HUES64 (cell line): ENCODE results near the gene MYBBP1A.
A peak's percentile ranks its signal among the peaks of the same experiment; 100 is the strongest.
"Not testable (repeated sequence)": the region's sequence is repeated elsewhere in the genome, so short reads cannot be mapped to it uniquely, and the experiment has no call there.

ENCODE experiments used
- H3K27ac ChIP-seq: 2 replicates; pipeline ENCODE4 v1.7.0; 2013; ENCODE audit warnings: low read depth, low read length, inconsistent platforms
- H3K27me3 ChIP-seq: 2 replicates; pipeline ENCODE4 v1.6.1; 2013; ENCODE audit warnings: mild to moderate bottlenecking, low read length; ENCODE audit not compliant: insufficient read depth
- H3K36me3 ChIP-seq: 2 replicates; pipeline ENCODE4 v1.6.1; 2013; ENCODE audit warnings: mild to moderate bottlenecking, low read length; ENCODE audit not compliant: insufficient read depth
- H3K4me1 ChIP-seq: 2 replicates; pipeline ENCODE4 v1.6.1; 2013; ENCODE audit warnings: mild to moderate bottlenecking, low read length, moderate library complexity; ENCODE audit not compliant: insufficient read depth
- H3K4me3 ChIP-seq: 2 replicates; pipeline ENCODE4 v1.5.1; 2013; ENCODE audit warnings: mild to moderate bottlenecking, low read length, moderate library complexity
- H3K9ac ChIP-seq: 2 replicates; pipeline ENCODE4 v1.6.1; 2013; ENCODE audit warnings: mild to moderate bottlenecking, low read depth, low read length
- H3K9me3 ChIP-seq: 2 replicates; pipeline ENCODE4 v1.6.1; 2013; ENCODE audit warnings: low read depth, low read length; ENCODE audit not compliant: insufficient read depth
- WGBS: fragments of 150-250, 120-280 bp; methylation state at CpG from one replicate; pipeline ENCODE4 v1.1.7; 2013; ENCODE audit warnings: missing lambda C conversion rate; 5-methylcytosine and 5-hydroxymethylcytosine counted together

The MYBBP1A gene

DNA sequence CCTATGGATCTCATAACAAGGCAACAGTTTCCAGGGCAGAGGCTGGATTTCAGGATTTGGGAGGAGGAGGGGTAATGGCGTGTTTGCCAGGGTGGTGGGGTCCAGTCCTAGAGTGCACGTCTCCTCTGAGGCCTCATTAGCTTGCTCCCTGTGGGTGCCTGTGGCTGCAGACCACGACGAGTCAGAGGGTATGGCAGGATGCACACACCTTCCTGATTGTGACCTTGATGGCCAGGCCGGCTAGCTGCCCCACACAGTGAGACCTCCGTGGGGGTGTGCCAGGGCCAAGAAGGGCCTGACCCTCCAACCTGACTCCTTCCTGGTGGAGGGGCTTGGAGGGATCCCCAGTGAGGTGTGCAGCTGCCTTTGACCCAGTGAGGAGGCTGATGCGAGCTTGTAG is 25.1 kb upstream of the MYBBP1A start:
- WGBS = 85% methylated on average over 7 of the region's 7 CpGs
- H3K9me3 ChIP-seq = no peaks in the 10 kb centered on the region
- no peaks in the 10 kb centered on the region for H3K36me3 ChIP-seq
- no peak overlapping the region for H3K4me3 ChIP-seq
- H3K27ac ChIP-seq = no peak overlapping the region
- H3K27me3 ChIP-seq = peaks cover 31% of the 10 kb centered on the region
- H3K4me1 ChIP-seq = peaks cover 18% of the 10 kb centered on the region
- H3K9ac ChIP-seq = no peak overlapping the region

DNA sequence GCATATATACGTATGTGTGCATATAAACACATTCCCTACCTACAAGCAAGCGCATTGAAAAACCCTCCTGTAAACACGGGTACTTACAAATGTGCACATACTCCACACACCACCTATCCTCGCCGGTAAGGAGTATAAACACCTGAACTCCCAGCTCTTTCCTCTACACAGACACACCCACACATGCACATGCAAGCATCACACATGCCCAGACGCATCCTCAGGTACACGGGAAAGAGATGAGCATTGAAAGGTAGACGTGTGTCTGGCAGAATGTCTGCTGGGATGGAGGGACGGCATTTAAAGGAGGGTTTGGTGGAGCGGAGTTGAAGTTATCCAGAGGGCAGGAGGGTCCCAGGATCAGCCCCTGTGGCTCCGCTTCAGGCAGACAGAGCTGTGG is 24.5 kb upstream of the MYBBP1A start:
- no peaks in the 10 kb centered on the region for H3K9me3 ChIP-seq
- H3K27ac ChIP-seq = no peak overlapping the region
- peaks cover 18% of the 10 kb centered on the region for H3K4me1 ChIP-seq
- no peak overlapping the region for H3K9ac ChIP-seq
- H3K36me3 ChIP-seq = no peaks in the 10 kb centered on the region
- 94% methylated on average over 11 of the region's 11 CpGs for WGBS
- H3K4me3 ChIP-seq = no peak overlapping the region
- peaks cover 25% of the 10 kb centered on the region for H3K27me3 ChIP-seq

DNA sequence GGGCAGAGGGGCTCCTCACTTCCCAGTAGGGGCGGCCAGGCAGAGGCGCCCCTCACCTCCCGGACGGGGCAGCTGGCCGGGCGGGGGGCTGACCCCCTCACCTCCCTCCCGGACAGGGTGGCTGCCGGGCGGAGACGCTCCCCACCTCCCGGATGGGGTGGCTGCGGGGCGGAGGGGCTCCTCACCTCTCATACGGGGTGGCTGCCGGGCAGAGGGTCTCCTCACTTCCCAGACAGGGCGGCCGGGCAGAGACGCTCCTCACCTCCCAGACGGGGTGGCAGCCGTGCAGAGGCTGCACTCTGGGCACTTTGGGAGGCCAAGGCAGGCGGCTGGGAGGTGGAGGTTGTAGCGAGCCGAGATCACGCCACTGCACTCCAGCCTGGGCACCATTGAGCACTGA is 23.2 kb upstream of the MYBBP1A start:
- H3K4me1 ChIP-seq = peaks cover 18% of the 10 kb centered on the region
- WGBS = 94% methylated on average over 19 of the region's 24 CpGs
- not testable (repeated sequence) for H3K9ac ChIP-seq

DNA sequence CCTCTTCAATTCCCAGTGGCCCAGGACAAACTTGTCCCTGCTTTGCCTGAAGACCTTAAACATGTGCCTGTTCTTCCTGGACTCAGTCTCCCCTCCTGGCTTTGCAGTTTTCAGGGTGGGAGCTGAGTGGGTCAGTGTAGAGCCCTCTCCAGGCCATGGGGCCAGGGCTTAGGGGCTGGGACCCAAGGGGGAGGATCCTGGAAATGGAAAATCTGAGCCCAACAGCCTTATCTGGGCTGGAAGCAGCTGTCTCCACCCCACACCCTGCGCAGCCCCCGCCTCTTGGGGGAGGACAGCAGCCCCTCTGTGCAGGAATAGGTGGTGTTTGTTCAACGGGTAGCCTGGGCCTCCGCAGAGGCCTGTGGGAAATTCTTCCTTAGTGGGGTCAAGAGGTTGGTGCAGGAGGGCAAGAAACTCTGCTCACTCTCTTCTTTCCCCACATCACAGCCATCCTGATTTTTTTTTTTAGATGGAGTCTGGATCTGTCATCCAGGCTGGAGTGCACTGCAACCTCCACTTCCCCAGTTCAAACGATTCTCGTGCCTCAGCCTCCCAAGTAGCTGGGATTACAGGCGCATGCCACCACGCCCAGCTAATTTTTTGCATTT is 22.3 kb upstream of the MYBBP1A start:
- WGBS = 83% methylated on average over 6 of the region's 8 CpGs
- no peak overlapping the region for H3K4me3 ChIP-seq

More for the DNA sequence above, 23.2 kb upstream of the MYBBP1A start:
- H3K9me3 ChIP-seq, H3K36me3 ChIP-seq, H3K27ac ChIP-seq, H3K4me3 ChIP-seq: not testable (repeated sequence)
- peaks cover 12% of the 10 kb centered on the region for H3K27me3 ChIP-seq

DNA sequence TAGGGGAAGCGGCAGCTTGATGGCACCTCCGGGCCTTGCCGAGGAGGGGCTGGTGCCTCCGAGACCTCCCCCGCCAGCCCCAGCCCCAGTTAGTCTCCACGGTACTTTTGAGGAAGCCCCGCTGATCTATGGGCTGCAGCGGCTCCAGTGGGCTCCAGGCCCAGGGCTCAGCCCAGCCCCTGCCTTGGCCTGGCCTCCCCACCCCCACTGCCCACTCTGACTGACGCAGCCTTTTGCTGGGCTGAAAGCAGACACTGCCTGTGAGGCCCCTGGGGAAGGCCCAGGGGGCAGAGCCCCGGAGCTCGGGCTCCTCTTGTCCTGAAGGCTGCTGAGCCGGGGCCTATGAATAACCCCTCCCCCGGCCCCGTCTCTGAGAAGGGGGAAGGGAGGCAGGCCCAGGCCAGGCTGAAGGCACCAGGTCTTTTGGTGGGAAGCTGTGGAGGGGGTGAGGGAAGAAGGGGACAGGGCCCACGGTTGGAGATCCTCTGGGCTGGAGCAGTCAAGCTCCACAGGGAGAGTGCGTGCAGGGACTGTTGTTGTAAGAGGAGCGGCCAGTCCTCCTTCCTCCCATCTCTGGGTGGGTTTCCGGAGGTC is 21.6 kb upstream of the MYBBP1A start:
- Histone ChIP-seq H3K27me3 (no peaks in the 10 kb centered on the region), H3K4me3 (no peak overlapping the region), H3K9ac (no peak overlapping the region; the same call in none of the 2 replicates), H3K27ac (peak overlapping the region; percentile 59; the same call in 1 of the 2 replicates), H3K36me3 (no peaks in the 10 kb centered on the region), H3K4me1 (peaks cover 18% of the 10 kb centered on the region), H3K9me3 (no peaks in the 10 kb centered on the region)
- 22% methylated on average over 18 of the region's 18 CpGs for WGBS

More for the DNA sequence above, 22.3 kb upstream of the MYBBP1A start:
- peak overlapping the region; percentile 59; the same call in 1 of the 2 replicates for H3K27ac ChIP-seq
- H3K9me3 ChIP-seq = no peaks in the 10 kb centered on the region
- no peak overlapping the region; the same call in none of the 2 replicates for H3K9ac ChIP-seq
- no peaks in the 10 kb centered on the region for H3K36me3 ChIP-seq
- H3K27me3 ChIP-seq = peaks cover 3% of the 10 kb centered on the region
- peaks cover 18% of the 10 kb centered on the region for H3K4me1 ChIP-seq

DNA sequence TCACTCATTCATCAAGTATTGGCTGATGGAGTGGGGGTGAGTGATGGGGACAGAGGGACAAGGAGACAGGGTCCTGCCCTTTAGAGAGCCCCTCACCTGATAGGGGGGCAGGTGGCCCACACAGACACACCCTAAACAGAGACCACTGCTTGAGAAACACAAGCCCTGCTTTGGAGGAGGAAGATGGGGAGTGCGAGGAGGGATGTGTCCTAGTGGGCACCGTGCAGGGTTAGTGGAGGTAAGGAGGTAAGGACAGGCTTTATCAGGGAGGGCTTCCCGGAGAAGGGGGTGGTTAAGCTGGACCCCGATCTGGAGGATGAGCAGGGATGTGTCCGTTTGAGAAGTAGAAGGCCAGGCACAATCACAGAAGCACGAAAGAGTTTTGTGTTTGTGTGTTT is 21.0 kb upstream of the MYBBP1A start:
- H3K27me3 ChIP-seq = no peaks in the 10 kb centered on the region
- H3K9me3 ChIP-seq = no peaks in the 10 kb centered on the region
- no peak overlapping the region for H3K9ac ChIP-seq
- peaks cover 18% of the 10 kb centered on the region for H3K4me1 ChIP-seq
- 47% methylated on average over 6 of the region's 6 CpGs for WGBS
- H3K36me3 ChIP-seq = no peaks in the 10 kb centered on the region
- no peak overlapping the region; the same call in 1 of the 2 replicates for H3K27ac ChIP-seq
- no peak overlapping the region for H3K4me3 ChIP-seq

DNA sequence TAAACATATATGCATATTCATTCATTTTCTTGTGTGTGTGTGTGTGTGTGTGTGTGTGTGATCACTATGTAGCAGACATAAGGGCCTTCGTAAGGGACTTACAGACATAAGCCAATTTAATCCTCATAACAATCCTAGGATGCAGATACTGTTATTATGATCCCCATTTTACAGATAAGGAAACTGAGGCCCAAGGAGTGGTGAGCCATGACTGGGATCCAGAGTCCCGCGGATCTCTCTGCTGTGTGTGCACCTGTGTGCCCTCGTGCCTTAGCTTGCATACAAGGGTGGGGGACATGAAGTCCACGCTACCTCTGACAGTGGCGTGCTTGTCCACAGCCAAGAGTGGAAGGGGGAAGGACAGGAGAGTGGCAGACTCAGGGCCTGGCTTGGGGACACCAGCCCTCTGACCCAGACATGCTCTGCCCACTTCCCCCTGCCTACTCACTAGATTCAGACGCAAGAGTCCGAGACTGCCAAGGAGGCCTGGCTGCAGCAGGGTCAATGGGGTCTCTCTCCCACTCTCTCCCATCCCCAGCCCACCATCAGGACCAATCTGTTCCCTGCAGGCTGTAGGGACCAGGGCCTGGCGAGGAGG is 19.4 kb upstream of the MYBBP1A start:
- WGBS = 93% methylated on average over 8 of the region's 9 CpGs
- no peak overlapping the region for H3K4me3 ChIP-seq
- no peaks in the 10 kb centered on the region for H3K9me3 ChIP-seq
- H3K27ac ChIP-seq = no peak overlapping the region
- H3K27me3 ChIP-seq = no peaks in the 10 kb centered on the region
- H3K9ac ChIP-seq = no peak overlapping the region
- peaks cover 18% of the 10 kb centered on the region for H3K4me1 ChIP-seq
- H3K36me3 ChIP-seq = no peaks in the 10 kb centered on the region

DNA sequence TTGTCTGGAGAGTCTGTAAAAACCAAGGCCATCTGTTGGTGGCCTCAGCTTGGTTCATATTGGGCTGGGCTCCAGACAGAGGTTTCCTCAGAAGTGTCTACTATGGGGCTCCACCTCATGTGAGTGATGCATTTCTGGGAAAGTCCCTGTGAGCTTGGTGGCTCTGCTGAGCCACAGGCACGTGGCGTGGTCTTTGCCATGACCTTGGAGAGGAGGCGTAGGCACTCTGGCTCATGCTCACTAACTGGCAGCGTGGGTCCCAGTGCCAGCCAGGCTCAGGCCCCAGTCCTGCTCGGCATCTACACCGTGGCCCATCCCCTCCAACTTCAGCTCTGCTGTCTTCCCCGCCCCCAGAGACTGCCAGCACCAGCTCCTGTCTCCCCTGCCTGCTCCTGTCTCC is 18.5 kb upstream of the MYBBP1A start:
- Histone ChIP-seq H3K27ac (no peak overlapping the region), H3K4me3 (no peak overlapping the region), H3K9ac (no peak overlapping the region), H3K9me3 (no peaks in the 10 kb centered on the region), H3K4me1 (peaks cover 18% of the 10 kb centered on the region), H3K27me3 (no peaks in the 10 kb centered on the region), H3K36me3 (no peaks in the 10 kb centered on the region)
- WGBS = 79% methylated on average over 7 of the region's 7 CpGs

DNA sequence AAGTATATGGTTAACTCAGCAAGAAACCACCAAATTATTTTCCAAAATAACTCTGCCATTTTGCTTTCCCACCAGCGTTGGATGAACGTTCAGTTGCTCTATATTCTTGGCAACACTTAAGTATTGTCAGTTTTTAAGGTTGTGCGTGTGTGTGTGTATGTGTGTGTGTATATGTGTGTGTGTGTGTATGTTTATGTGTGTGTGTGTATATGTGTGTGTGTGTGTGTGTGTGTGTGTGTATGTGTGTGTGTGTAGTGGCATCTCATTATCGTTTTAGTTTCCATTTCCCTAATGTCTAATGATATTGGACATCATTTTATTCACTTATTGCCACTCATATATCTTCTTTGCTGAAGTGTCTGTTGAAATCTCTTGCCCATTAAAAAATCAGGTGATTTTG is 17.9 kb upstream of the MYBBP1A start:
- Histone ChIP-seq H3K4me1 (peaks cover 18% of the 10 kb centered on the region), H3K9me3 (no peaks in the 10 kb centered on the region), H3K4me3 (no peak overlapping the region), H3K36me3 (no peaks in the 10 kb centered on the region), H3K9ac (no peak overlapping the region), H3K27ac (no peak overlapping the region), H3K27me3 (no peaks in the 10 kb centered on the region)
- 92% methylated on average over 3 of the region's 4 CpGs for WGBS

DNA sequence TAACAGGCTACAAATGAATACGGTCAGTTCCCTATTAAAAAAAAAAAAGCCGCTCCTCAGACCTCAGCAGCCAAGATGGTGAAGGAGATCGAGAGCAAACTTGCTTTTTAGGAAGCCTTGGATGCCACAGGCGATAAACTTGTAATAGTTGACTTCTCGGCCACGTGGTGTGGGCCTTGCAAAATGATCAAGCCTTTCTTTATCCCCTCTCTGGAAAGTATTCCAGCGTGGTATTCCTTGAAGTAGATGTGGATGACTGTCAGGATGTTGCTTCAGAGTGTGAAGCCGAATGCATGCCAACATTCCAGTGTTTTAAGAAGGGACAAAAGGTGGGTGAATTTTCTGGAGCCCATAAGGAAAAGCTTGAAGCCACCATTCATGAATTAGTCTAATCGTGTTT is 16.9 kb upstream of the MYBBP1A start:
- 89% methylated on average over 9 of the region's 9 CpGs for WGBS
- H3K4me1 ChIP-seq = peaks cover 13% of the 10 kb centered on the region
- no peaks in the 10 kb centered on the region for H3K36me3 ChIP-seq
- H3K9ac ChIP-seq = no peak overlapping the region
- H3K27me3 ChIP-seq = no peaks in the 10 kb centered on the region
- no peak overlapping the region for H3K27ac ChIP-seq
- no peak overlapping the region for H3K4me3 ChIP-seq
- H3K9me3 ChIP-seq = no peaks in the 10 kb centered on the region

DNA sequence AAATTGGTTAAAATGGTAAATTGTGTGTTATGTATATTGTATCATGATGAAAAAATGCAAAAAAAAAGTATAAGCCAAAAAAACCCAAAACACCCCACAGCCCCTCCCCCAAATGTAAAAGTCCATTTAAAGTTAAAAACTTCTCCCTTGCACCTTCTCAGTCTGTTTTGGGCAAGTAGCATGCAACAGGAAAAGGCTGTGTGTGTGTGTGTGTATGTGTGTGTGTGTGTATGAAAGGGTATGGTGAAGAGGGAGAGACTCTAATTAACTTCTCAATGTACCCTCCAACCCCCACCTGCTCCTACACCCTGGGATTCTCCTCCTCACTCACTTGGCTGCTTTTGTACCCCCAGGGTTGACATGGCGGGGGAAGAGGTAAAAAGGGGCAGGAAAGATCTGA is 14.4 kb upstream of the MYBBP1A start:
- Histone ChIP-seq H3K9me3 (no peaks in the 10 kb centered on the region), H3K9ac (no peak overlapping the region), H3K27ac (no peak overlapping the region), H3K27me3 (peaks cover 3% of the 10 kb centered on the region; the same call in 1 of the 2 replicates), H3K4me3 (no peak overlapping the region), H3K4me1 (no peaks in the 10 kb centered on the region), H3K36me3 (no peaks in the 10 kb centered on the region)
- 0% methylated on average over 1 of the region's 1 CpG for WGBS
